HEK293 (cell line): ENCODE results near the gene SUCLA2.

Source experiments
- CTCF ChIP-seq: fragments of 450-650 bp; formaldehyde crosslinking; IDR thresholded peaks from 2 replicates; pipeline ENCODE4 v1.5.1; 2016; ENCODE audit warnings: missing biosample characterization, missing genetic modification characterization
- KLF17 ChIP-seq: fragments of 450-650 bp; formaldehyde crosslinking; IDR thresholded peaks from 2 replicates; pipeline ENCODE4 v1.5.1; 2016; ENCODE audit warnings: missing biosample characterization, missing genetic modification characterization
- RBAK ChIP-seq: fragments of 450-650 bp; formaldehyde crosslinking; IDR thresholded peaks from 2 replicates; pipeline ENCODE4 v1.5.1; 2016; ENCODE audit warnings: missing biosample characterization, missing genetic modification characterization
- SP2 ChIP-seq: fragments of 450-650 bp; formaldehyde crosslinking; IDR thresholded peaks from 2 replicates; pipeline ENCODE4 v1.5.1; 2016; ENCODE audit warnings: missing biosample characterization, missing genetic modification characterization
- ZBTB1 ChIP-seq: fragments of 450-650 bp; formaldehyde crosslinking; IDR thresholded peaks from 2 replicates; pipeline ENCODE4 v1.5.1; 2016; ENCODE audit warnings: missing biosample characterization, missing genetic modification characterization
- ZBTB44 ChIP-seq: fragments of 450-650 bp; IDR thresholded peaks from 2 replicates; pipeline ENCODE4 v1.5.1; 2018; ENCODE audit warnings: missing biosample characterization, mild to moderate bottlenecking, missing genetic modification characterization
- ZNF175 ChIP-seq: fragments of 450-650 bp; formaldehyde crosslinking; IDR thresholded peaks from 2 replicates; pipeline ENCODE4 v1.5.1; 2016; ENCODE audit warnings: missing biosample characterization, missing genetic modification characterization
- ZNF23 ChIP-seq: fragments of 450-650 bp; formaldehyde crosslinking; IDR thresholded peaks from 2 replicates; pipeline ENCODE4 v1.5.1; 2016; ENCODE audit warnings: missing biosample characterization, missing genetic modification characterization, borderline replicate concordance
- ZNF274 ChIP-seq, 2 experiments: fragments of 200-500 bp in 1 of 2; fragments of 450-650 bp in 1 of 2; sonication (Bioruptor generic) in 1 of 2; formaldehyde crosslinking in 1 of 2; IDR thresholded peaks; 2 replicates each; pipeline versions ENCODE4 v1.5.1 to v1.6.1; 2014 to 2016; ENCODE audit warnings: borderline replicate concordance in 1 of 2, inconsistent platforms in 1 of 2, low read length in 1 of 2, missing biosample characterization in 1 of 2, missing genetic modification characterization in 1 of 2
- ZNF580 ChIP-seq: fragments of 450-650 bp; formaldehyde crosslinking; IDR thresholded peaks from 2 replicates; pipeline ENCODE4 v1.5.1; 2016; ENCODE audit warnings: missing biosample characterization, missing genetic modification characterization
- ZNF704 ChIP-seq: fragments of 450-650 bp; formaldehyde crosslinking; IDR thresholded peaks from 2 replicates; pipeline ENCODE4 v1.5.1; 2016; ENCODE audit warnings: missing biosample characterization, missing genetic modification characterization
- ZXDB ChIP-seq: fragments of 450-650 bp; formaldehyde crosslinking; IDR thresholded peaks from 2 replicates; pipeline ENCODE4 v1.5.1; 2016; ENCODE audit warnings: missing biosample characterization, missing genetic modification characterization

GRCh38 chr13:47962237-47962636, 38.8 kb downstream of the SUCLA2 start:
- TF ChIP-seq KLF17 (no peak), ZNF23 (no peak), ZNF274 (IDR thresholded peaks at IDR 0.05; ENCODE audit: low read length) (no peak), ZNF274 (tag by site-specific recombination; IDR thresholded peaks at IDR 0.05; ENCODE audit: borderline replicate concordance) (no peak), CTCF (tag by site-specific recombination) (no peak), ZNF704 (tag by site-specific recombination) (no peak), ZBTB44 (tag by site-specific recombination) (no peak), ZNF580 (tag by site-specific recombination) (no peak), ZBTB1 (tag by site-specific recombination) (no peak), RBAK (tag by site-specific recombination) (no peak), SP2 (tag by site-specific recombination) (no peak), ZXDB (tag by site-specific recombination) (no peak), ZNF175 (tag by site-specific recombination) (no peak)
